Gastroesophageal sphincter (tissue), 3 donors: ENCODE data around the gene PTPRD.

ENCODE experiments used
- POLR2AphosphoS5 ChIP-seq: sonication (generic); formaldehyde crosslinking; IDR thresholded peaks from one replicate; pipeline ENCODE4 v1.6.1; 2017; ENCODE audit warnings: antibody characterized with exemption
- TF ChIP-seq, protein P1 (sequence below), 4 experiments: fragments of 200-600 bp in 2 of 4; fragments of 450-650 bp in 2 of 4; sonication (generic) in 1 of 4; IDR thresholded peaks; one replicate each; pipeline ENCODE4 v1.5.1; 2017 to 2019; ENCODE audit warnings: antibody characterized with exemption in 4 of 4, mild to moderate bottlenecking in 2 of 4, moderate library complexity in 2 of 4

DNA sequence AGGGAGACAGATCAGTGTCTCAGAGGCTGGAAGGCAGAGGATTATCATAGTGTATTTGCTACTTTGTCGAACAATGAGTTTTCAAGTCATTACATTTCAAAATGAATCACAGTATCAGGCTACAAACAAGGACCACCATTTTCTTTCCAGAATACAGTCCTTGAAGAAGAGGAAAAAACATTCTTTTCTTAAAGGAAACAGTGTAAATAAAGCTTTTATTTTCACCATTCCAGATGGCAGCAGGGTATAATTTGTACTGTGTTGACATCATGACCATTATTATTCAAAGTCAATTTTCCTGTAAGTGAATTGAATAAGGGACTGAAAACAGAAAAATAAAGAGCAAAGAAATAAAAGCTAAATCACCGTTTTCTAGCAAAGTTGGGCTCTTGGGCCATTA is 2076.0 kb downstream of the PTPRD start:
- TF ChIP-seq, protein P1, sequence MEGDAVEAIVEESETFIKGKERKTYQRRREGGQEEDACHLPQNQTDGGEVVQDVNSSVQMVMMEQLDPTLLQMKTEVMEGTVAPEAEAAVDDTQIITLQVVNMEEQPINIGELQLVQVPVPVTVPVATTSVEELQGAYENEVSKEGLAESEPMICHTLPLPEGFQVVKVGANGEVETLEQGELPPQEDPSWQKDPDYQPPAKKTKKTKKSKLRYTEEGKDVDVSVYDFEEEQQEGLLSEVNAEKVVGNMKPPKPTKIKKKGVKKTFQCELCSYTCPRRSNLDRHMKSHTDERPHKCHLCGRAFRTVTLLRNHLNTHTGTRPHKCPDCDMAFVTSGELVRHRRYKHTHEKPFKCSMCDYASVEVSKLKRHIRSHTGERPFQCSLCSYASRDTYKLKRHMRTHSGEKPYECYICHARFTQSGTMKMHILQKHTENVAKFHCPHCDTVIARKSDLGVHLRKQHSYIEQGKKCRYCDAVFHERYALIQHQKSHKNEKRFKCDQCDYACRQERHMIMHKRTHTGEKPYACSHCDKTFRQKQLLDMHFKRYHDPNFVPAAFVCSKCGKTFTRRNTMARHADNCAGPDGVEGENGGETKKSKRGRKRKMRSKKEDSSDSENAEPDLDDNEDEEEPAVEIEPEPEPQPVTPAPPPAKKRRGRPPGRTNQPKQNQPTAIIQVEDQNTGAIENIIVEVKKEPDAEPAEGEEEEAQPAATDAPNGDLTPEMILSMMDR (IDR thresholded peaks at IDR 0.05): no peak
- TF ChIP-seq POLR2AphosphoS5: no peak
